HG03135 (cell line): ENCODE results near the gene SERINC1.

Experiments used
- ATAC-seq: cut with Tn5 transposase; IDR thresholded peaks from one replicate; pipeline ENCODE4 v1.9.1; 2021; ENCODE audit warnings: mild to moderate bottlenecking, moderate library complexity; ENCODE audit not compliant: unreplicated experiment

Gene SERINC1

GRCh38 chr6:122394016-122394415 lies 77.6 kb downstream of the SERINC1 start:
- ATAC-seq: no peak

- no peak for ATAC-seq
Observed at GRCh38 chr6:122393351-122393896, 78.2 kb downstream of the SERINC1 start.
